Embryonic facial prominence (tissue), 1 donor: ENCODE measurements around the gene AMOTL2.

ENCODE experiments used
- DNase-seq: peaks from one replicate; pipeline ENCODE4 v3.0.0-alpha.2; 2016; ENCODE audit errors: extremely low spot score

The AMOTL2 gene

GRCh38 chr3:134353171-134353825 lies 20.9 kb downstream of the AMOTL2 start:
- DNase-seq: no peak

DNA sequence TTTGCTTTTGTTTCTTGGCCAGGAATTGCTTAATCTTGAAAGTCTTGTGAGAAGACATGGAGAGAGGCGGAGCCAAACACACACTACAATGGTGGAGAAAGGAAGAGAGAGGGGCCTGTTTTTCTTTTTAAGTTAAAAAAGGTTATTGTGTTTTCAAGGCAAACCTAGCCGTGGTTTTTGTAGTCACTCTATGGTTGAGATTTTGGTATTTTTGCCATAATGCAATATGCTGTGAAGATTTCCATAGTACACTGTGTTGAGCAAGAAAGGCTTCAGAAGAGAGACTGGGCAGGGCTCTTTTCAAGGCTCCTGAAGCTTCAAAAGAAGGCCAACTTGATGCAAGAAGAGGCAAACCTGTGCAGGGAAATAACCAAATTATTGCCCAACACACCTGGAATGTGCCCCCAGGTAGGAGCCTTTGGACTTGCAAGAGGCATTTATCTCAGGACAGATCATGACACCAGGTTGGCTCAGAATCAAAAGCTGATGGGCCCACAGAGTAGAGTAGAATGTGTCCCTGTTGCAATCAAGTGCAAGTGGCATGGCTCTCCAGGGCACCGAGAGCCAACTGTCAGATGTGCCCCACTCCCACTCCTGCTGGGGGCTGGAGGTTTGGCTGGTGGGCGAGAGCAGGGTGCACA lies 22.1 kb downstream of the AMOTL2 start:
- DNase-seq: no peak

GRCh38 chr3:134351427-134351826 lies 22.8 kb downstream of the AMOTL2 start:
- DNase-seq: no peak

- DNase-seq: no peak
These were observed 23.4 kb downstream of the AMOTL2 start for GRCh38 chr3:134350861-134351311.

DNA sequence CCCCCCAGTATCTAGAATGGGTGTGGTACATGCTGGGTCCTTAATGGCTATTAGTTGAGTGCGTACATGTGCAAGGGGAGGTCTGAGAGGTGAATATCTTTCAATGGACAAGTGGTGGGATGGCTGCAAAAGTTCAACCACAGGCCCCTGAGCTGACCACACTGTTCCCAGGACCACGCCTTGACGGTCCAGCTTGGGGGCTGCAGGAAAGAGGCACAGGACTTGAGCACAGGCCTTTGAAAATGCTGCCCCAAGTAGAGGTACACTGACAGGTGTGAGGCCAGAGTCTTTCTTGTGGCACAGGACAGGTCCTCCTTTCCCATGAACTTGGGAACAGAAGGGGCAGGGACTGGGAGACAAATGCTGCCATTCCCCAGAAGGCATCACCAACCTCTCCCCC lies 24.0 kb downstream of the AMOTL2 start:
- DNase-seq: no peak

DNA sequence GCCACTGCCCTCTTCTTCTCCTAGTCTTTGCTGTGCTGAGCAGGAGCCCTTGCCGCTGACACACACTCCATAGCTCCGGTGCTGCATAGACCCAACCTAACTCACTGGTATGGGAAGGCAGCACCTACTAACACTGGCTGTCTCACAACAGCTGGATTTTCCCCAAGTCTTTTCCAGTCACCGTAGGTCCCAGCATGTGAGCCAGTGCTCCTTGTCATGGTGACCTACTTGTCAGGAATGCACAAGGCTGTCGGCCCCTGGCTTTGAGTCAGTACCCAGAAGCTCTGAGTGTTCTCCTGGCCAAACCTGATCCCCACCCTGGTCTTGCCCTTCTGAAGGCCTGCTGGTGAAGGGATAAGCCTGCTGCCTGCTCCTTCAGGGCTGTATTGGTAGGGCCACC lies 25.7 kb downstream of the AMOTL2 start:
- DNase-seq: no peak

GRCh38 chr3:134347551-134347950 lies 26.7 kb downstream of the AMOTL2 start:
- DNase-seq: no peak

GRCh38 chr3:134346744-134347143 lies 27.5 kb downstream of the AMOTL2 start:
- no peak for DNase-seq

DNA sequence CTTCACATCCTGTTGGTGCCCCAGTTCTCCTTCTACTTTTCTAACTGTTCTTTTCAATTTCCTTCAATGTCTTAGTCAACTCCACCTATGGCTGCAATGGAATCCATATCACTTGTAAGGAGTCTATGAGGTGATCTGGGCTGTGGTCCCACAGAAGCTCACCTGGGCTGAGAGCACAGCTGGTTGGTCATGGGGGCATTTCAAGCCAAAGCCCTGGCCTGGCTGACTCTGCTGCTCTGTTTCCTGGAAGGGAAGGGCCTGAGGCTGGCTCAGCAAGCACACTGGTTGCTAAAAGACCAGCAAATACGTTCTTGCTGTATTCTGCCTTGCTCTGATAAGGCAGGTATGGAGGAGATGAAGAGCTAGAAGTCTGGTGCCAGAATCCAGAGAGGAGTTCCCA lies 29.0 kb downstream of the AMOTL2 start:
- no peak for DNase-seq

- DNase-seq: no peak
These were observed 29.7 kb downstream of the AMOTL2 start for GRCh38 chr3:134344560-134344959.

GRCh38 chr3:134342259-134342658 lies 32.0 kb downstream of the AMOTL2 start:
- no peak for DNase-seq

GRCh38 chr3:134341389-134341788 lies 32.9 kb downstream of the AMOTL2 start:
- DNase-seq: no peak

GRCh38 chr3:134340982-134341365 lies 33.3 kb downstream of the AMOTL2 start:
- no peak for DNase-seq

DNA sequence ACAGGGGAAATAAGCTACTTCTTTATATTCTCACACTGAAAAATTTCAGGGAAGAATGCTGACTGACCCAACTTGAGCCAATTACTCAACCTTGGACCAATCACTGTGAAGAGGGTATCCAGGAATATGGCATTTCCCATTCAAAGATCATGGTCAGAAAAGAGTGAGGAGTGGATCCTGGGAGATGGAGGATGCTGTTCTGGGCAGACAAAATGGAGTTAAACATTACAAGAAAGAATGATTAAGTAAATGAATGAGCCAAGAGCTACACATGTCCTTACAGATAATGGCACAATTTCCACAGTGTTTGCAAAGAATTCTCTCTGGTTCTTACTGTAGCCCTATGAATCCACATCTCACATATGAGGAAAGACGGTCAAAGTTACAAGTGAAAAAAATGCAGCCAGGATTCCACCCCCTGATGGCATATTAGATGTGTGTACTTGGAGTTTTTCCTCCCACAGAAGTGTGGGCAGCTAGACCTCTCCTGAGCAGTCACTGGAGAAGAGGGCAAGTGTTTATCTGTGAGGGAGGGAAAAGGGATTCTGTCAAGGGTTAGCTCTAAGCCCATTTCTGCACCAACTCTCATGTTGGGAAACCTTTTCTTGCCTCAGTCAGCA lies 33.8 kb downstream of the AMOTL2 start:
- DNase-seq: no peak

GRCh38 chr3:134339913-134340312 lies 34.3 kb downstream of the AMOTL2 start:
- DNase-seq: no peak

GRCh38 chr3:134339331-134339730 lies 34.9 kb downstream of the AMOTL2 start:
- DNase-seq: no peak

- DNase-seq: no peak
These were observed 35.6 kb downstream of the AMOTL2 start for GRCh38 chr3:134338516-134339261.

GRCh38 chr3:134338201-134338512 lies 36.1 kb downstream of the AMOTL2 start:
- DNase-seq: no peak

- no peak for DNase-seq
These were observed 36.6 kb downstream of the AMOTL2 start for GRCh38 chr3:134337511-134338200.

DNA sequence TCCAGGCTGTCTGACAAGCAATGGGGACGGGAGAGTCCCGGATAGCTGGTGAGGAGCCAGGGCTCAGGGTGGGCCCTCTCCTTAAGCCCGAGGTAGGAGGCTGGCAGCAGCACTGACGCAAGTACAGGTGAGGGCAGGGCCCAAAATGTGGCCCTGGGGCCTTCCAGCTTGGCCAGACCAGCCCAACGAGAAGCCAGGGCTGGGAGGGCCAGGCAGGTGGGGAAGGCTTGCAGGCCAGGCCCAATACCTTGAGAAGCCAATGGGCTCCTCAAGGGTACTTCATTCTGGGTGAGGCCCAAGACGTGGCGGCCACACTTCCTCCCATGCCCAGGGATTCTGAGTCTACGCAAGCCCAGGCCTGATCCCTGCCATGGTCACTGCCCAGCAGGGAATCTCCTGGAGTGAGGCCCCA lies 37.2 kb downstream of the AMOTL2 start:
- no peak for DNase-seq

DNA sequence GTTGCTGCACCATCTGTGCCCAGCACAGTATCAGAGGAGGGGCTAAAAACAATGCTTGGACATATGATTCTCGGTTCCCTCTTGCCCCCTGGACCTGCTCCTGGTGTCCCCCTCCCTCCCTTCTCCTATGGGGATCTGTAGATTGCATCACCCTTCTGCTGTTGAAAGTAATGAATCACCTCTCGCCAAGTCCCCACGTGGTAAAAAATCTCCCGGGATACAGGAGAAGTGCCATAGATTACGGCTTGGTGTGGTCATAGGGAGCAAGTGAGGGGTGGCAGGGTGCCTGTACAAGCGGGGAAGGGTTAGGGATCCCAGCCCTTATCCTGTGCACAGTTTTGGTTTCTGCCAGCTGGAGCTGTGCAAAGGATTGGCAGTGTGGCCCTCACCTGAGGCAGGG lies 37.7 kb downstream of the AMOTL2 start:
- no peak for DNase-seq

DNA sequence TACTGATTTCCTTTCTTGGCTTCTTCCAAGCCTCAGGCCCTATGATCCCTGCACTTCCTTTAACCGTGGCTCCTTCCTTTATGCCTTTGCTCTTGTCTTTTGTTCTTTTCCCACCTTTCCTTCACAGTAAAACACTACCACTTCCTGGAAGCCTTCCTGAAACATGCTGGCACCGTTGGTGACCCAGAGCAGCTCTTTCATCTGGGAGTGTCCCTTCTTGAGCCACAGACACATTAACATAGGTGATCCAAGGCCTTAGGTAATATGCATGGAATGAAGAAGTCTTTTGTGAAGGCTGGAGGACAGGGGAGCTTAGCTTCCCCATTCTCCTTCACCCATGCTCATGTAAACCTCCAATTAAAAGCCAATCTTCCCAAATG lies 39.4 kb downstream of the AMOTL2 start:
- no peak for DNase-seq
